NCI-H1417 (cell line): Measurements from ENCODE around the gene RHOT1.
"Not testable (repeated sequence)": the region's sequence is repeated elsewhere in the genome, so short reads cannot be mapped to it uniquely, and the experiment has no call there.

Experiments
- DNase-seq, 3 experiments: peaks; one replicate each; lab custom pipeline; 2025; lab: John Stamatoyannopoulos, UW

RHOT1 gene

GRCh38 chr17:32142038-32142856, at the start of gene RHOT1:
Gene RHOT1 (plus strand): TSS chr17:32142502. CDS start chr17:32142693, 191 bp downstream.
- peak; percentile 71 to 94 (median 92) for DNase-seq

DNA sequence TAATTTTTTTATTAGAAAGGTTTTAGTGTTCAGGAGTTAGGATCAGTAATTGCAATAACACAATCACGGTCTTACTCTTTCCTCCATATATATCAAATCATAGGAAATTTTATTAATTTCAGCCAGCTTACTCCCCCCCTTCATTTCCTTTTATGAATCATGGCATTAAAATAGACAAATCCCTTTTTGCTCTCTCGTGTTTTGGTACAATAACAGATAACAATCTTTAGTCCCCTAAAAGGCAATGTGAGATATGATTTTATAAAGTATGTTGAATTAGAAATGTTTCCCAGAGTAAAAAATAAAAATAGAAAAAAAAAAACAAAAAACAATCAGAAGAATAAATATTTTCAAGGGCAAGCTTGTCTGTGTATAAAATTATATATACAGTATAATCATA, 42.6 kb upstream of the RHOT1 start:
- DNase-seq: no peak

GRCh38 chr17:32100323-32100722, 42.0 kb upstream of the RHOT1 start:
- not testable (repeated sequence) for DNase-seq

DNA sequence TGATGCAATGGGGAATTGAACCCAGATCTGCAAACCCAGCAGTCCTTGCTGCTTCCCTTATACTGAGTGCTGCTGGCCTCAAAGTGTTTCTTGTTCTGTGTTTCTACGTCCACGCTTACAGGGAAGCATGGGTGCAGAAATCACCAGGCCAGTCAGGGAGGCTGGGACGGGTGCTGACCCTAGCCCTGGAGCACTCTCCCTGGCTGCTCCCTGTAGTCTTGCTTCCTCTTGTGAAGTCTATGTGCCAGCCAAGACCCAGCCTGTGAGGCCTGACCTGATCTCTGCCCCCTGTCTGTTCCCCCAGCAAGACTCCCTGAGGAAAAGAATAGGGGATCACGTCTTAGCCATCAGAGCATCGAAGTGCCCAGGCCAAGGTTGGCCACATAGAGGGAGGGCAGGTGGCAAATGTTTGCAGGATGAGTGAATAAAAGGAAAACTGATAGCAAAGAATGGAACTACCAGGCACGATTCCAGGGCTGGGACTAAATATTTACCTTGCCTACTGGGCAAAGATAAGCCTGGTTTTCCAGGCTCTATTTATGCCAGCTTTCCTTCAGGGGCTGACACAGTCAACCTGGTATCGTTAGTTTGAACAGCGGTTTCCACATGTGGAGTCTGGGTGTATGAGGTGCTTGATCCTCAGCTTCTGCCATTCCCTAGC, 41.2 kb upstream of the RHOT1 start:
- peak in 2 of 3 experiments; percentile 25 to 37 for DNase-seq

DNA sequence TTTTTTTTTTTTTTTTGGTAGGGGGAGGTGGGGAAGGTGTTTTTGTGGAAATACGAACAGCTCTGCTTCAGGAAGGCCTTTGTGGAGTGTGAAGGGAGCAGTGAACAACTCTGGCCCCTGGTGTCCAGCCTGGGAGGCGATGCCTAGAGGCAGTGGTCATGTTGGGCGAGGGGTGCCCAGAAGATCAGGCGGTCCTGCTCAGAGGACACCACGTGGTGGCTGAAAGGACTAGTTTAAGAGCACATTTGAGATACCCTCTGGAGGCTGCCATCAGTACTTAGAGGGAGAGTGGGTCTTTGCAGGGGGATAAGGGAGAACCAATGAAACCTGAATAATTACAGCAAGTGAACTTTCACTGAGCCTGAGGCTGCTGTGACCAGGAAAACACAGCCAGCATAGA, 40.1 kb upstream of the RHOT1 start:
- no peak for DNase-seq

GRCh38 chr17:32102646-32103186, 39.6 kb upstream of the RHOT1 start:
- no peak for DNase-seq

GRCh38 chr17:32103476-32104113, 38.7 kb upstream of the RHOT1 start:
- DNase-seq: no peak

- DNase-seq: no peak
These were observed 38.1 kb upstream of the RHOT1 start for GRCh38 chr17:32104158-32104557.

- DNase-seq: peak in 2 of 3 experiments; percentile 16 to 60
These were observed 35.8 kb upstream of the RHOT1 start for GRCh38 chr17:32106471-32106981.

DNA sequence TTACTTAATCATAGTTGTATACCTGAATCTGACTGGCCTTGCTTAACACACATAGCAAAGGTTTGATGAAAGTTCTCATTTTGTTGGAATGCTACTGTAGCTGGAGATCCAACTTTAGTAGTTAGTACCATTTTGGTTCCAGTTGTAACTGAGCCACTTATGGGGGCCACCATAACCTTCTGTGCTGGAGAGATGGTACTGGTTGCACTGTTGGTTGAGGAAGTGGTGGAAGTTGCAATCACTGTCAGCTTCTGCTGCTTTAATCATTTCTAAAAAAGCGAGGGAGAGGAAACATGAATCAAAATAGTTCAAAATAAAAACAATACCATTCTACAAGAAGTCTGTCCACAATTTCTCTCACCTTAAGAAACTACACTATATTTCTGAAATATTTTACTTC, 35.1 kb upstream of the RHOT1 start:
- DNase-seq: not testable (repeated sequence)

GRCh38 chr17:32110596-32110995, 31.7 kb upstream of the RHOT1 start:
- no peak for DNase-seq

DNA sequence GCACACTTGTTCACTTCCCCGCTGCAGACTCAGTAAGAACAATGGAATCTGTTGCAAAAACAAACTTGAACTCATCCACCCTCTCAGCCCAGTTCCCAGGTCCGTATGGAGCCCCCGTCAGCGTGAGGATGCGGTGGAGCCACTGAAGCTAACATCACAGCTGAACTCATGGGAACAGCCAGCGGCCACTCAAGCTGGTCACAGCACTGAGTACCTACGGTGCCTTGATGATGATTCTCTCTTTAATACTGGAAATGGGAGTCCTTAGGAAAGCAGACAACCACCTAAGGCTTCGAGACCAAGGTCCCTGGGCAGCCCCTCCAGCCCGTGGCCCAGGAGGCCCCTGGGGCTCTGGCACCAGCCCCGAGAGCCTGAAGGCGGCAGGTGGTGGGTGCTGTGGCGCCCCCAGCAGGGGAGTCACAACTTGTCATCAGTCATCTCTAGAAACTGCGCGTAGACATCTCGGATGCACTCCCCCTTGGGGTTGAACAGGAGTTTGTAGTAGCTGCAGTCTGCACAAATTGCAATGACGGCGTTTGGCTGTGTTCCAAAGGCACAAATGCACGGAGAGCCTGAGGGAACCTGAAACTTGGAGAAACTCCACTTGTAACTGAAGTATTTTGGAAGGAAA, 31.0 kb upstream of the RHOT1 start:
- DNase-seq: peak in 1 of 3 experiments; percentile 18

GRCh38 chr17:32112416-32112815, 29.9 kb upstream of the RHOT1 start:
- DNase-seq: no peak

DNA sequence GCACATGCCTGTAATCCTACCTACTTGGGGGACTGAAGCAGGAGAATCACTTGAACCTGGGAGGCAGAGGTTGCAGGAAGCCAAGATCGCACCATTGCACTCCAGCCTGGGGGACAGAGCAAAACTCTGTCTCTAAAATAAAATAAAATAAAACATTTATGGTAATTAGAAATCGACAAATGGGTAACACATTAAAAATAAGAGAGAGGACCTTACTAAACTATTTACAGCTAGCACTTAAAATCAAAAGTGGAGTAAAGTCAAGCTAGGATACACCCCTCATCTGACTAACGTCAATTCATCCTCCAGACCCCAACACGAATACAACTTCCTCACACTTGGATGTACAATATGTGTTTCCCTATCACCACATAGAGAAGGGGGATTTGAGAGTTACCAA, 27.8 kb upstream of the RHOT1 start:
- DNase-seq: no peak

GRCh38 chr17:32115546-32115945, 26.8 kb upstream of the RHOT1 start:
- not testable (repeated sequence) for DNase-seq

DNA sequence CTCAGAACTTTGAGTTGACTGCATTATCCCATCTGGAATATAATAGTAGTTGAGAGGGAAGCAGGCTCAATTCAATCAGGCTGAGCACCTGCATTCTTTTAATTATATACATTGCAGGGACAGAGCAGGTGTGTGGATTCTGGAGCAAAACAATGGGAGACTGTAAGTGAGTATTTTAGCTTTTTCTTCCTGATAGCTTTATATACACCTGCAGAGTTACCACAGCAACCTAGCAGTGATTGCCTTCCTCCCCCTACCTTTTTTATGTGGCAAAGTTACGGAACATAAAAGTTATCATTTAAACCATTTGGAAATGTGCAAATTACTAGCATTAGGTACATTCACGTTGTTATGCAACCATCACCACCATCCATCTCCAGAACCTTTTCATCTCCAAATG, 25.4 kb upstream of the RHOT1 start:
- DNase-seq: peak in 2 of 3 experiments; percentile 65 to 88

DNA sequence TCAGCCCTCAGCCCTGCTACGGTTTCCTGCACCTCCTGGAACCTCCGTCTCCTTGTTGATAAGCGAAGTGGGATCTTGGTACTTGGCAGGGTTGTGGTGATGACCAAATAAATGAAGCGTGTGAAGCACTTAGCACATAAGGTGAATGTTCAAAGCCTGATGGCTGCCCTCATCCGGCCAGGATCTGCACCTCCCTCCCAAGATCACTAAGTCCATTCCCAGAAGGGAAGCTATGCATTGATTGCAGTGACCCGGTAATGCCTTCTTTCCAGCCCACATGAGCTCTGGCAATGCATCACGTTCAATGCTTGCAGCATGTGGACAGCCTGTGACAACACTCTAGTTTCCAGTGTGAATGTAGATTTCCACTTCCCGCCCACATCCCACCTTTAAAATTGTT, 24.9 kb upstream of the RHOT1 start:
- peak in 1 of 3 experiments; percentile 69 for DNase-seq

DNA sequence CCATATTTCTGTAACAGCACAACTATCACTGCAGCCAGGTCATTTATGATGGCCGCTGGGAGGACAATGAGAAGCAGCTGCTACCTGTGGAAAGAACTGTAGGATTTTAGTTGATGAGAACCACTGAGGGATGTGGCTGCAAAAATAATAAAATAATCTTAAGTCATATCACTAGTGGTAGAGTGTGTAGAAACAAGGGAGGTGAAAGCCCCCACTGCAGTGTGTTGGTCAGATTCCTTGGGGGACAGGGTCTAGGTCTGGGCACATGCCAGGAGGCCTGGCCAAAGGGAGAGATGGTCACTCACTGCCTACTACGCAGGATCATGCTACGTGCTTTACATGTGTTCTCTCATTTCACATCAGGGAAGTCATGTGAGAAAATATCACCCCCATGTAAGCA, 24.2 kb upstream of the RHOT1 start:
- not testable (repeated sequence) for DNase-seq

DNA sequence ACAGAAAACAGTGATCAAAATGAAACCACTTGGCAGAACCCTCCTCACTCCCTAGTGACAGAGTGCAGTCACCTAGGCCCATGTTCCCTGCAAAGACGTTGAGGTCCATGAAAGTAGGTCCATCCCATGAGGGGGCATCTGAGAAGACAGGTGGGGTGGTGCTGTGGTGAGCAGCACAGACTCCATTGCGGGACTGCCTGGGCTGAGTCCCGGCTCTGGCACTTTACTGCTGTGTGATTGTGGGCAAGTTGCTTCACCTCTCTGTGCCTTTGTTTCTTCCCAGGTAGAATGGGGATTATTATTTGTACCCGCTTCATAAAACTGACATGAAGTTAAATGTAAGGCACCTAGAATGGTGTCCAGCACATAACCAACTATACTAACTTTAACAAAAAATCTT, 23.5 kb upstream of the RHOT1 start:
- no peak for DNase-seq

DNA sequence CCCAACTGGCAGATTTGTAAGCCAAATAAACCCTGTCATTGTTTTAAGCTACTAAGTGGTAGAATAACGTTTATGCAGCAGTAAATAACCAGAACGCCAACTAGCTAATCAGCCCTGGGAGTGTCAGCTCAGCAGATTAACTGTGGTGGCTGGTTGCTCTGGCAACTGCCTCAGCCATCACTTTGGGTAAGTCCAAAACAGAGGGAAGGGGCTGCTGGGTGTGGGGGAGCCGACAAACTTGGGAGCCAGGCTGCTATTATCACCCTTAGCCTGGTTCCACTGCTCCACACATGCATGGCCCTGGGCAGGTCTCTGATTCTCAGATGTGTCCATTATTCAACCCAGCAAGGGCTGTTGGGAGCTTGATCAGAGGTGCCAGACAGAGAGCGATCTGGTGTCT, 22.2 kb upstream of the RHOT1 start:
- peak in 2 of 3 experiments; percentile 34 to 51 for DNase-seq

- DNase-seq: no peak
These were observed 21.6 kb upstream of the RHOT1 start for GRCh38 chr17:32120716-32121115.

DNA sequence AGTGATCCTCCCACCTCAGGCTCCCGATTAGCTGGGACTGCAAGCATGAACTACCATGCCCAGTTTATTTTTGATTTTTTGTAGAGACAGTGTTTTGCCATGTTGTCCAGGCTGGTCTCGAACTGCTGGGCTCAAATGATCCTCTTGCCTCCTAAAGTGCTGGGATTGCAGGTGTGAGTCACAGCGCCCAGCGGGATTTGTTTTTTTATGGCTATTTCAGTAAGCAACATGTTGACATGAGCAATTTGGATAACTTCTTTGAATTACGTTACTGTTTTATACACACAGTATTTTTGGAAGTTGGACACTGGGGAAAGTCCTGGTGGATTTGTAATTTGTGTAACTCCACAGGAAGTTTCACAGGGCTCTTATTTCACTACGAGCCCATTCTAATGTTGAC, 18.5 kb upstream of the RHOT1 start:
- no peak for DNase-seq
